ENCODE data around the gene HELB. TPM values are rescaled to one million over a fixed set of nuclear protein-coding genes. Genes with fewer than 3 reads are reported as not detected.

Gene HELB
- total RNA-seq, 1 donor from 2014 or later, result 4.1 TPM

GRCh38 chr12:66345212-66345611 is 42.9 kb downstream of the HELB start:
- DNase-seq (ENCODE audit: low read depth) (no peak), FAIRE-seq (no peak)
- no peaks in the 10 kb centered on the region for H3K4me1 ChIP-seq (ENCODE audit: insufficient read depth, low read length)
- Mint-ChIP-seq H3K4me1 (ENCODE audit: low read depth, unreplicated experiment) (no peaks in the 10 kb centered on the region), H3K4me3 (ENCODE audit: unreplicated experiment) (no peak overlapping the region), H3K36me3 (ENCODE audit: low read depth, unreplicated experiment) (peaks cover 24% of the 10 kb centered on the region), H3K27me3 (ENCODE audit: low read depth, unreplicated experiment) (no peaks in the 10 kb centered on the region), H3K27ac (ENCODE audit: unreplicated experiment) (no peak overlapping the region), H3K9me3 (ENCODE audit: unreplicated experiment) (peaks cover 15% of the 10 kb centered on the region)
- no peaks in the 10 kb centered on the region for H3K9me3 ChIP-seq (ENCODE audit: insufficient read depth, low read depth, low read length)
- H3K79me2 ChIP-seq (ENCODE audit: insufficient read depth, low read length), result no peaks in the 10 kb centered on the region
- H3K4me2 ChIP-seq (ENCODE audit: low read length), result no peak overlapping the region
- no peak overlapping the region for H2AFZ ChIP-seq (ENCODE audit: low read depth, low read length)
- H3K4me3 ChIP-seq (ENCODE audit: insufficient read depth, low read depth, low read length), result no peak overlapping the region
- no peak overlapping the region for H3K27ac ChIP-seq (ENCODE audit: low read depth, low read length)
- no peaks in the 10 kb centered on the region for H3K36me3 ChIP-seq (ENCODE audit: insufficient read depth, low read length)
- TF ChIP-seq CTCF (IDR thresholded peaks at IDR 0.05; ENCODE audit: insufficient read depth, low read depth, low read length) (no peak), EZH2 (IDR thresholded peaks at IDR 0.05; ENCODE audit: insufficient read depth, low read length) (no peak)
- H4K20me1 ChIP-seq (ENCODE audit: insufficient read depth, low read length), result no peaks in the 10 kb centered on the region
- H3K27me3 ChIP-seq (ENCODE audit: insufficient read depth, low read length), result no peaks in the 10 kb centered on the region
- H3K9ac ChIP-seq (ENCODE audit: low read length), result no peak overlapping the region

GRCh38 chr12:66345956-66346355 is 43.7 kb downstream of the HELB start:
- FAIRE-seq (no peak), DNase-seq (ENCODE audit: low read depth) (no peak)
- Mint-ChIP-seq H3K36me3 (ENCODE audit: low read depth, unreplicated experiment) (peaks cover 18% of the 10 kb centered on the region), H3K27me3 (ENCODE audit: low read depth, unreplicated experiment) (no peaks in the 10 kb centered on the region), H3K4me3 (ENCODE audit: unreplicated experiment) (no peak overlapping the region), H3K9me3 (ENCODE audit: unreplicated experiment) (peaks cover 13% of the 10 kb centered on the region), H3K4me1 (ENCODE audit: low read depth, unreplicated experiment) (no peaks in the 10 kb centered on the region), H3K27ac (ENCODE audit: unreplicated experiment) (no peak overlapping the region)
- H3K4me1 ChIP-seq (ENCODE audit: insufficient read depth, low read length), result no peaks in the 10 kb centered on the region
- H3K27me3 ChIP-seq (ENCODE audit: insufficient read depth, low read length), result no peaks in the 10 kb centered on the region
- H3K4me3 ChIP-seq (ENCODE audit: insufficient read depth, low read depth, low read length), result no peak overlapping the region
- no peaks in the 10 kb centered on the region for H3K36me3 ChIP-seq (ENCODE audit: insufficient read depth, low read length)
- H3K4me2 ChIP-seq (ENCODE audit: low read length), result no peak overlapping the region
- H4K20me1 ChIP-seq (ENCODE audit: insufficient read depth, low read length), result no peaks in the 10 kb centered on the region
- no peak overlapping the region for H3K9ac ChIP-seq (ENCODE audit: low read length)
- TF ChIP-seq CTCF (IDR thresholded peaks at IDR 0.05; ENCODE audit: insufficient read depth, low read depth, low read length), result no peak
- TF ChIP-seq EZH2 (IDR thresholded peaks at IDR 0.05; ENCODE audit: insufficient read depth, low read length), result no peak
- no peak overlapping the region for H2AFZ ChIP-seq (ENCODE audit: low read depth, low read length)
- no peaks in the 10 kb centered on the region for H3K9me3 ChIP-seq (ENCODE audit: insufficient read depth, low read depth, low read length)
- H3K79me2 ChIP-seq (ENCODE audit: insufficient read depth, low read length), result no peaks in the 10 kb centered on the region
- no peak overlapping the region for H3K27ac ChIP-seq (ENCODE audit: low read depth, low read length)

GRCh38 chr12:66351301-66351700 is 49.0 kb downstream of the HELB start:
- Mint-ChIP-seq H3K4me3 (ENCODE audit: unreplicated experiment) (no peak overlapping the region), H3K36me3 (ENCODE audit: low read depth, unreplicated experiment) (peaks cover 5% of the 10 kb centered on the region), H3K9me3 (ENCODE audit: unreplicated experiment) (no peaks in the 10 kb centered on the region), H3K27me3 (ENCODE audit: low read depth, unreplicated experiment) (no peaks in the 10 kb centered on the region), H3K27ac (ENCODE audit: unreplicated experiment) (no peak overlapping the region), H3K4me1 (ENCODE audit: low read depth, unreplicated experiment) (no peaks in the 10 kb centered on the region)
- Histone ChIP-seq H3K79me2 (ENCODE audit: insufficient read depth, low read length) (no peaks in the 10 kb centered on the region), H4K20me1 (ENCODE audit: insufficient read depth, low read length) (no peaks in the 10 kb centered on the region), H3K36me3 (ENCODE audit: insufficient read depth, low read length) (no peaks in the 10 kb centered on the region), H3K27me3 (ENCODE audit: insufficient read depth, low read length) (no peaks in the 10 kb centered on the region), H3K9ac (ENCODE audit: low read length) (no peak overlapping the region), H3K4me1 (ENCODE audit: insufficient read depth, low read length) (no peaks in the 10 kb centered on the region), H3K9me3 (ENCODE audit: insufficient read depth, low read depth, low read length) (no peaks in the 10 kb centered on the region), H3K4me2 (ENCODE audit: low read length) (no peak overlapping the region), H3K4me3 (ENCODE audit: insufficient read depth, low read depth, low read length) (no peak overlapping the region), H2AFZ (ENCODE audit: low read depth, low read length) (no peak overlapping the region), H3K27ac (ENCODE audit: low read depth, low read length) (no peak overlapping the region)
- FAIRE-seq (no peak), DNase-seq (ENCODE audit: low read depth) (no peak)
- no peak for TF ChIP-seq EZH2 (IDR thresholded peaks at IDR 0.05; ENCODE audit: insufficient read depth, low read length)
- no peak for TF ChIP-seq CTCF (IDR thresholded peaks at IDR 0.05; ENCODE audit: insufficient read depth, low read depth, low read length)
